ENCODE data around the gene ZNF213. TPM values are rescaled to one million over a fixed set of nuclear protein-coding genes. Genes with fewer than 3 reads are reported as not detected.

ZNF213 gene
- polyA plus RNA-seq, 1 donor (not counting 4 experiments of a cell fraction or from before 2014, with no cell fraction given): 0.51 TPM

- H3K4me2 ChIP-seq (ENCODE audit: control insufficient read depth, extremely low read depth, insufficient read depth, low read depth, low read length): peak overlapping the region; percentile 90
- H3K27ac ChIP-seq (ENCODE audit: control insufficient read depth, insufficient read depth, low read length): peak overlapping the region; percentile 70
- dilution Hi-C loops (cut with MboI; ENCODE audit: extremely low pct_ligation_motif_present, low sequenced_read_pairs): no loop called here
- peak overlapping the region; percentile 99 for H2AFZ ChIP-seq (ENCODE audit: control insufficient read depth, low read length)
- no peaks in the 10 kb centered on the region for H4K20me1 ChIP-seq (ENCODE audit: control insufficient read depth, extremely low read depth, insufficient read depth, low read length)
- FAIRE-seq (no peak), DNase-seq (ENCODE audit: low read depth, low spot score) (no peak)
- H3K79me2 ChIP-seq (ENCODE audit: control insufficient read depth, insufficient read depth, low read length): no peaks in the 10 kb centered on the region
- H3K9me1 ChIP-seq (ENCODE audit: control insufficient read depth, extremely low read depth, insufficient read depth, low read length): no peaks in the 10 kb centered on the region
- H3K9ac ChIP-seq (ENCODE audit: control insufficient read depth, extremely low read depth, insufficient read depth, low read length): peak overlapping the region; percentile 68
- peaks cover 19% of the 10 kb centered on the region for H3K4me1 ChIP-seq (ENCODE audit: control insufficient read depth, extremely low read depth, insufficient read depth, low read length)
- peak overlapping the region; percentile 51 to 85 (median 84) for H3K4me3 ChIP-seq (ENCODE audit: control insufficient read depth in 2 of 3, extremely low read depth in 1 of 3, insufficient read depth in 2 of 3, low read depth in 1 of 3, low read length in 3 of 3)
- TF ChIP-seq EZH2 (IDR thresholded peaks at IDR 0.05; ENCODE audit: low read length) (no peak), CTCF (optimal IDR thresholded peaks at IDR 0.05 in 1 of 3, IDR thresholded peaks at IDR 0.05 in 1 of 3, conservative IDR thresholded peaks at IDR 0.05 in 1 of 3; ENCODE audit: extremely low read depth in 1 of 3, insufficient read depth in 2 of 3, low read length in 3 of 3) (no peak)
- no peaks in the 10 kb centered on the region for H3K36me3 ChIP-seq (ENCODE audit: control insufficient read depth in 2 of 2, extremely low read depth in 1 of 2, insufficient read depth in 2 of 2, low read length in 2 of 2)
- no peaks in the 10 kb centered on the region for H3K27me3 ChIP-seq (ENCODE audit: control insufficient read depth, extremely low read depth, insufficient read depth, low read length)
- no peaks in the 10 kb centered on the region for H3K9me3 ChIP-seq (ENCODE audit: control insufficient read depth, low read depth, low read length)
Measured at GRCh38 chr16:3188675-3188924, 53.8 kb downstream of the ZNF213 start.

GRCh38 chr16:3188925-3189825 lies 54.3 kb downstream of the ZNF213 start:
- H4K20me1 ChIP-seq (ENCODE audit: control insufficient read depth, extremely low read depth, insufficient read depth, low read length): no peaks in the 10 kb centered on the region
- FAIRE-seq (peak; percentile 20), DNase-seq (ENCODE audit: low read depth, low spot score) (no peak)
- no peaks in the 10 kb centered on the region for H3K27me3 ChIP-seq (ENCODE audit: control insufficient read depth, extremely low read depth, insufficient read depth, low read length)
- no peaks in the 10 kb centered on the region for H3K79me2 ChIP-seq (ENCODE audit: control insufficient read depth, insufficient read depth, low read length)
- H3K9me1 ChIP-seq (ENCODE audit: control insufficient read depth, extremely low read depth, insufficient read depth, low read length): no peaks in the 10 kb centered on the region
- dilution Hi-C loops (cut with MboI; ENCODE audit: extremely low pct_ligation_motif_present, low sequenced_read_pairs): no loop called here
- H3K9me3 ChIP-seq (ENCODE audit: control insufficient read depth, low read depth, low read length): no peaks in the 10 kb centered on the region
- peak overlapping the region; percentile 90 for H3K4me2 ChIP-seq (ENCODE audit: control insufficient read depth, extremely low read depth, insufficient read depth, low read depth, low read length)
- no peak for TF ChIP-seq CTCF (optimal IDR thresholded peaks at IDR 0.05 in 1 of 3, IDR thresholded peaks at IDR 0.05 in 1 of 3, conservative IDR thresholded peaks at IDR 0.05 in 1 of 3; ENCODE audit: extremely low read depth in 1 of 3, insufficient read depth in 2 of 3, low read length in 3 of 3)
- no peak for TF ChIP-seq EZH2 (IDR thresholded peaks at IDR 0.05; ENCODE audit: low read length)
- peak overlapping the region; percentile 99 for H2AFZ ChIP-seq (ENCODE audit: control insufficient read depth, low read length)
- H3K4me1 ChIP-seq (ENCODE audit: control insufficient read depth, extremely low read depth, insufficient read depth, low read length): peaks cover 17% of the 10 kb centered on the region
- peak overlapping the region; percentile 70 for H3K27ac ChIP-seq (ENCODE audit: control insufficient read depth, insufficient read depth, low read length)
- peak overlapping the region; percentile 68 for H3K9ac ChIP-seq (ENCODE audit: control insufficient read depth, extremely low read depth, insufficient read depth, low read length)
- no peaks in the 10 kb centered on the region for H3K36me3 ChIP-seq (ENCODE audit: control insufficient read depth in 2 of 2, extremely low read depth in 1 of 2, insufficient read depth in 2 of 2, low read length in 2 of 2)
- H3K4me3 ChIP-seq (ENCODE audit: control insufficient read depth in 2 of 3, extremely low read depth in 1 of 3, insufficient read depth in 2 of 3, low read depth in 1 of 3, low read length in 3 of 3): peak overlapping the region; percentile 51 to 85 (median 84)

Measured in keratinocyte (primary cell).